Temporal lobe (tissue), 2 donors: ENCODE data around the gene ZNF106. TPM values are rescaled to one million over a fixed set of nuclear protein-coding genes. Genes with fewer than 3 reads are reported as not detected.

Source experiments
- small RNA-seq: library from RNA; depleted of rRNA; stranded (forward); fragments of <200 nt; gene quantifications from one replicate; pipeline ENCODE3, GENCODE V24; 2014; ENCODE audit warnings: low replicate concordance
- total RNA-seq: library from RNA; depleted of rRNA; stranded (reverse); fragments of >200 nt; gene quantifications from one replicate; pipeline ENCODE4 v1.2.3, GENCODE V29; 2014

The ZNF106 gene
- total RNA-seq, 1 donor from 2014 or later: 41.6 TPM

Small RNAs within 50 kb of the gene (small RNA-seq; reads per million reads assigned to genes)
- not detected for gene RNU6-188P

Other genes with a start within 250 kb of the ZNF106 start
- 6.9 TPM for gene GANC, start 217.9 kb downstream of the ZNF106 start, total RNA-seq
- 57.0 TPM for gene TMEM87A, start 217.7 kb downstream of the ZNF106 start, total RNA-seq
- gene CAPN3, start 131.6 kb downstream of the ZNF106 start, total RNA-seq: 0.49 TPM
- 12.0 TPM for gene SNAP23, start 4.5 kb upstream of the ZNF106 start, total RNA-seq
- gene LRRC57, start 57.7 kb upstream of the ZNF106 start, total RNA-seq: 16.0 TPM
- gene HAUS2, start 57.7 kb upstream of the ZNF106 start, total RNA-seq: 31.7 TPM
- gene STARD9, start 84.5 kb upstream of the ZNF106 start, total RNA-seq: 7.9 TPM
- gene CDAN1, start 246.0 kb upstream of the ZNF106 start, total RNA-seq: 16.2 TPM